Measurements from ENCODE around the gene ATP4B. TPM values are rescaled to one million over a fixed set of nuclear protein-coding genes. Genes with fewer than 3 reads are reported as not detected.

The ATP4B gene
- total RNA-seq, 1 experiment from 2014 or later: not detected

DNA sequence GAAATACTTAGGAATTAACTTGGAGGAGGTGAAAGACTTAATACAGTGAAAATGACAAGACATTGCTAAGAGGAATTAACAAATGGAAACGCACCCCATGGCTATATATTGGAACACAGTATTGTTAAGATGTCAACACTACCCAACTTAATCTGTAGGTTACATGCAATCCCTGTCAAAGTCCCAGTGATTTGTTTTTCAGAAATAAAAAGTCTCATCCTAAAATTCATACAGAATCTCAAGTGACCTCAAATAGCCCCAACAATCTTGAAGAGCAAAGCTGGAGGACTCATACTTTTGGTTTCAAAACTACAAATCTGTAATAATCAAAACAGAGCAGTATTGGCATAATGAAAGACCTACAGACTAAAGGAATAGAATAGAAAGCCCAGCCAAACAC lies 13.2 kb downstream of the ATP4B start:
- Histone ChIP-seq H3K4me1 (ENCODE audit: control insufficient read depth, insufficient read depth, low read length) (peaks cover 14% of the 10 kb centered on the region), H3K9me3 (ENCODE audit: control insufficient read depth, insufficient read depth, low read depth, low read length) (no peaks in the 10 kb centered on the region), H3K36me3 (ENCODE audit: control insufficient read depth, insufficient read depth, low read length) (peaks cover 3% of the 10 kb centered on the region; the same call in 1 of the 2 replicates), H3K27ac (ENCODE audit: low read length) (no peak overlapping the region), H3K27me3 (ENCODE audit: control insufficient read depth, insufficient read depth, low read length) (no peaks in the 10 kb centered on the region), H3K4me3 (ENCODE audit: low read depth in 2 of 2, low read length in 2 of 2) (no peak overlapping the region)
- no TSS peak for BruUV-seq (replicated peaks)
- DNase-seq (ENCODE audit: low read depth, low spot score) (no peak), ATAC-seq (no peak)
- intact Hi-C loops (cut with micrococcal nuclease; ENCODE audit: unreplicated experiment): no loop called here
- TF ChIP-seq, protein P1, sequence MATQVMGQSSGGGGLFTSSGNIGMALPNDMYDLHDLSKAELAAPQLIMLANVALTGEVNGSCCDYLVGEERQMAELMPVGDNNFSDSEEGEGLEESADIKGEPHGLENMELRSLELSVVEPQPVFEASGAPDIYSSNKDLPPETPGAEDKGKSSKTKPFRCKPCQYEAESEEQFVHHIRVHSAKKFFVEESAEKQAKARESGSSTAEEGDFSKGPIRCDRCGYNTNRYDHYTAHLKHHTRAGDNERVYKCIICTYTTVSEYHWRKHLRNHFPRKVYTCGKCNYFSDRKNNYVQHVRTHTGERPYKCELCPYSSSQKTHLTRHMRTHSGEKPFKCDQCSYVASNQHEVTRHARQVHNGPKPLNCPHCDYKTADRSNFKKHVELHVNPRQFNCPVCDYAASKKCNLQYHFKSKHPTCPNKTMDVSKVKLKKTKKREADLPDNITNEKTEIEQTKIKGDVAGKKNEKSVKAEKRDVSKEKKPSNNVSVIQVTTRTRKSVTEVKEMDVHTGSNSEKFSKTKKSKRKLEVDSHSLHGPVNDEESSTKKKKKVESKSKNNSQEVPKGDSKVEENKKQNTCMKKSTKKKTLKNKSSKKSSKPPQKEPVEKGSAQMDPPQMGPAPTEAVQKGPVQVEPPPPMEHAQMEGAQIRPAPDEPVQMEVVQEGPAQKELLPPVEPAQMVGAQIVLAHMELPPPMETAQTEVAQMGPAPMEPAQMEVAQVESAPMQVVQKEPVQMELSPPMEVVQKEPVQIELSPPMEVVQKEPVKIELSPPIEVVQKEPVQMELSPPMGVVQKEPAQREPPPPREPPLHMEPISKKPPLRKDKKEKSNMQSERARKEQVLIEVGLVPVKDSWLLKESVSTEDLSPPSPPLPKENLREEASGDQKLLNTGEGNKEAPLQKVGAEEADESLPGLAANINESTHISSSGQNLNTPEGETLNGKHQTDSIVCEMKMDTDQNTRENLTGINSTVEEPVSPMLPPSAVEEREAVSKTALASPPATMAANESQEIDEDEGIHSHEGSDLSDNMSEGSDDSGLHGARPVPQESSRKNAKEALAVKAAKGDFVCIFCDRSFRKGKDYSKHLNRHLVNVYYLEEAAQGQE (IDR thresholded peaks at IDR 0.05; ENCODE audit: insufficient read depth in 1 of 2, low read depth in 2 of 2, low read length in 1 of 2): no peak
- TF ChIP-seq, protein P2, sequence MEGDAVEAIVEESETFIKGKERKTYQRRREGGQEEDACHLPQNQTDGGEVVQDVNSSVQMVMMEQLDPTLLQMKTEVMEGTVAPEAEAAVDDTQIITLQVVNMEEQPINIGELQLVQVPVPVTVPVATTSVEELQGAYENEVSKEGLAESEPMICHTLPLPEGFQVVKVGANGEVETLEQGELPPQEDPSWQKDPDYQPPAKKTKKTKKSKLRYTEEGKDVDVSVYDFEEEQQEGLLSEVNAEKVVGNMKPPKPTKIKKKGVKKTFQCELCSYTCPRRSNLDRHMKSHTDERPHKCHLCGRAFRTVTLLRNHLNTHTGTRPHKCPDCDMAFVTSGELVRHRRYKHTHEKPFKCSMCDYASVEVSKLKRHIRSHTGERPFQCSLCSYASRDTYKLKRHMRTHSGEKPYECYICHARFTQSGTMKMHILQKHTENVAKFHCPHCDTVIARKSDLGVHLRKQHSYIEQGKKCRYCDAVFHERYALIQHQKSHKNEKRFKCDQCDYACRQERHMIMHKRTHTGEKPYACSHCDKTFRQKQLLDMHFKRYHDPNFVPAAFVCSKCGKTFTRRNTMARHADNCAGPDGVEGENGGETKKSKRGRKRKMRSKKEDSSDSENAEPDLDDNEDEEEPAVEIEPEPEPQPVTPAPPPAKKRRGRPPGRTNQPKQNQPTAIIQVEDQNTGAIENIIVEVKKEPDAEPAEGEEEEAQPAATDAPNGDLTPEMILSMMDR (IDR thresholded peaks at IDR 0.05): no peak
- TF ChIP-seq POLR2AphosphoS5 (IDR thresholded peaks at IDR 0.05; ENCODE audit: low read depth, low read length) (no peak), TCF7L2 (IDR thresholded peaks at IDR 0.05; ENCODE audit: low read depth, low read length) (no peak), SIN3A (IDR thresholded peaks at IDR 0.05; ENCODE audit: borderline replicate concordance, insufficient read depth, low read depth, low read length) (no peak)
- CTCF ChIA-PET: no interaction called here
- in situ Hi-C loops (cut with HindIII; ENCODE audit: low pct_unique_long_range_greater_than_20kb, low sequenced_read_pairs): no loop called here
- POLR2A ChIA-PET: interaction anchor here (0.5 kb wide), 1 partner anchor 135 kb away, joined by 3 read pairs; no protein-coding TSS in a partner anchor

DNA sequence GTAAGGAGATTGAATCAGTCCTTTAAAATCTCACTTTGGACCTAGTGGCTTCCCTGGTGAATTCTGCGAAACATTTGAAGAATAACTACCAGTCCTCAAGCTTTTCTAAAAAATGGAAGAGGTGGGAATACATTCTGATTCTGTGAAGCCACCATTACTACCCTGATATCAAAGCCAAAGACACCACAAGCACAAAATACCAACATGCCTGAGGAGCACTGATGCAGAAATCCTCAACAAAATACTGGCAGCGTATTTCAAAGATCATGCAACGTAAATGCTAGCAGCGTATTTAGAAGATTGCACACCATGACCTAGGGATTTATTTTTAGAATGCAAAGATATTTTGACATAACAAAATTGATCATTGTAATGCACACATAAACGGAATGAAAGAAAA lies 14.4 kb downstream of the ATP4B start:
- intact Hi-C loops (cut with micrococcal nuclease; ENCODE audit: unreplicated experiment): no loop called here
- in situ Hi-C loops (cut with HindIII; ENCODE audit: low pct_unique_long_range_greater_than_20kb, low sequenced_read_pairs): no loop called here
- Histone ChIP-seq H3K4me1 (ENCODE audit: control insufficient read depth, insufficient read depth, low read length) (peaks cover 14% of the 10 kb centered on the region), H3K4me3 (ENCODE audit: low read depth in 2 of 2, low read length in 2 of 2) (no peak overlapping the region), H3K9me3 (ENCODE audit: control insufficient read depth, insufficient read depth, low read depth, low read length) (no peaks in the 10 kb centered on the region), H3K27ac (ENCODE audit: low read length) (no peak overlapping the region), H3K27me3 (ENCODE audit: control insufficient read depth, insufficient read depth, low read length) (no peaks in the 10 kb centered on the region), H3K36me3 (ENCODE audit: control insufficient read depth, insufficient read depth, low read length) (peaks cover 3% of the 10 kb centered on the region; the same call in 1 of the 2 replicates)
- ATAC-seq (no peak), DNase-seq (ENCODE audit: low read depth, low spot score) (no peak)
- TF ChIP-seq SIN3A (IDR thresholded peaks at IDR 0.05; ENCODE audit: borderline replicate concordance, insufficient read depth, low read depth, low read length) (no peak), POLR2AphosphoS5 (IDR thresholded peaks at IDR 0.05; ENCODE audit: low read depth, low read length) (no peak), TCF7L2 (IDR thresholded peaks at IDR 0.05; ENCODE audit: low read depth, low read length) (no peak)
- TF ChIP-seq, protein P1 (IDR thresholded peaks at IDR 0.05; ENCODE audit: insufficient read depth in 1 of 2, low read depth in 2 of 2, low read length in 1 of 2): no peak
- TF ChIP-seq, protein P2 (IDR thresholded peaks at IDR 0.05): no peak
- ChIA-PET CTCF (no interaction called here), POLR2A (no interaction called here)
- no TSS peak for BruUV-seq (replicated peaks)
